ENCODE results near the gene C2orf92. TPM values are rescaled to one million over a fixed set of nuclear protein-coding genes. Genes with fewer than 3 reads are reported as not detected.

The C2orf92 gene
- polyA plus RNA-seq, 3 donors: 7.9 TPM; not detected in 2

DNA sequence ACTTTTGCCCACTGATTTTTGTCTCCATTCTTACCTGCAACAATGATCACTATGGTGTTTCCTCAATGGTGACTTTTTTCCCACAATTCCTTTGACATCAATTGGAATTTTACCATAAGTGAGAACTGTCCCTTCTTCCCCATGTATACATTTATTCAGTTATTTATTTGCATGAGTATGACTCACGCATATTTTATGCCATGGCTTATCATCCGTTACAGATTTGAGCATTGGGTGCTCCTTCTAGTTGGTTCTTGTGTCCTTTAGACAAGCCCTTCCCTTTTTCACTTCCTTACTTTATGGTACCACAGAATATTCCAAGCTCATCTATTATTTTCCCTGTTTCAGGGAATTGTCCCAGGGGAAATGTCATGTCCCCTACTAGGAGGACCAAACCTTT lies 16.0 kb upstream of the C2orf92 start:
- Histone ChIP-seq H3K27ac (ENCODE audit: low read depth in 1 of 2, low read length in 2 of 2) (no peak overlapping the region), H3K9me3 (replicated peaks in 1 of 2; ENCODE audit: control insufficient read depth in 1 of 2, insufficient read depth in 1 of 2, low read length in 2 of 2) (no peaks in the 10 kb centered on the region), H3K4me2 (replicated peaks; ENCODE audit: extremely low read depth, low read length, poor library complexity, severe bottlenecking) (no peak overlapping the region), H3K4me1 (ENCODE audit: control insufficient read depth in 1 of 2, insufficient read depth in 2 of 2, low read length in 2 of 2) (no peaks in the 10 kb centered on the region), H4K20me1 (ENCODE audit: insufficient read depth, low read length) (no peaks in the 10 kb centered on the region), H3K36me3 (replicated peaks in 1 of 2; ENCODE audit: control insufficient read depth in 1 of 2, insufficient read depth in 2 of 2, low read length in 2 of 2) (peaks cover 33 to 60% of the 10 kb centered on the region in 2 donors), H3K9ac (ENCODE audit: insufficient read depth, low read length, poor library complexity, severe bottlenecking) (no peak overlapping the region), H3K27me3 (ENCODE audit: control insufficient read depth in 2 of 2, insufficient read depth in 2 of 2, low read length in 2 of 2) (no peaks in the 10 kb centered on the region), H2AFZ (ENCODE audit: insufficient read depth, low read depth, low read length, poor library complexity, severe bottlenecking) (no peak overlapping the region), H3K4me3 (replicated peaks in 1 of 3; ENCODE audit: low read depth in 2 of 3, low read length in 3 of 3) (no peak overlapping the region), H3K79me2 (ENCODE audit: insufficient read depth, low read length) (no peaks in the 10 kb centered on the region)
- peaks cover 0 to 4% (median 2%) of the 10 kb centered on the region in 7 donors for H3K9me3 Mint-ChIP-seq
- DNase-seq: peak in 1 of 3 donors; percentile 5
- TF ChIP-seq, protein P1, sequence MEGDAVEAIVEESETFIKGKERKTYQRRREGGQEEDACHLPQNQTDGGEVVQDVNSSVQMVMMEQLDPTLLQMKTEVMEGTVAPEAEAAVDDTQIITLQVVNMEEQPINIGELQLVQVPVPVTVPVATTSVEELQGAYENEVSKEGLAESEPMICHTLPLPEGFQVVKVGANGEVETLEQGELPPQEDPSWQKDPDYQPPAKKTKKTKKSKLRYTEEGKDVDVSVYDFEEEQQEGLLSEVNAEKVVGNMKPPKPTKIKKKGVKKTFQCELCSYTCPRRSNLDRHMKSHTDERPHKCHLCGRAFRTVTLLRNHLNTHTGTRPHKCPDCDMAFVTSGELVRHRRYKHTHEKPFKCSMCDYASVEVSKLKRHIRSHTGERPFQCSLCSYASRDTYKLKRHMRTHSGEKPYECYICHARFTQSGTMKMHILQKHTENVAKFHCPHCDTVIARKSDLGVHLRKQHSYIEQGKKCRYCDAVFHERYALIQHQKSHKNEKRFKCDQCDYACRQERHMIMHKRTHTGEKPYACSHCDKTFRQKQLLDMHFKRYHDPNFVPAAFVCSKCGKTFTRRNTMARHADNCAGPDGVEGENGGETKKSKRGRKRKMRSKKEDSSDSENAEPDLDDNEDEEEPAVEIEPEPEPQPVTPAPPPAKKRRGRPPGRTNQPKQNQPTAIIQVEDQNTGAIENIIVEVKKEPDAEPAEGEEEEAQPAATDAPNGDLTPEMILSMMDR (IDR thresholded peaks at IDR 0.05): no peak
- no peak overlapping the region for H3K4me3 Mint-ChIP-seq
- H3K27ac Mint-ChIP-seq: peak overlapping the region in 4 of 7 donors; percentile 23 to 47 (median 36)
- intact Hi-C loops (cut with micrococcal nuclease): no loop called here
- 40% methylated on average over 2 of the region's 2 CpGs for WGBS (ENCODE audit: insufficient coverage)
- H3K4me1 Mint-ChIP-seq: peaks cover 5% of the 10 kb centered on the region
- no peaks in the 10 kb centered on the region for H3K27me3 Mint-ChIP-seq (ENCODE audit: low read depth in 3 of 3)
- peaks cover 43 to 61% of the 10 kb centered on the region in 2 donors for H3K36me3 Mint-ChIP-seq

DNA sequence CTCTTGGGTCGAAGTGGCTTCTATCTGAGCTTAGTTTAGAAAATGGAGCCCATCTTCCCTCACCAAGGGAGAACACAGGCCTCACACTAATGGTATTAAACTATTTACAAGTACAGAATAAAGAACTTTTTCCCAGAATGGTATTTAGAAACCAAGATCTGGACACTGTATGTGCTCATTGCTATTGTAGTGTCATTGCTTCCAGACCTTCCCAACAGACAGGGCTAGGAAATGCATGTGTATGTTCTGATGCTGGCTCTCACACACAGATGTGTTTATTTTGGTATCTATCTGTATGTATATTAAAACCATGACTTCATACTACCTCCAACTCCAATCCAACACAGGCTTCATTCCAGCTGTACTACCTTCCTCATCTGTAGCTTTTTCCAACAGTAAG lies 15.6 kb upstream of the C2orf92 start:
- H3K4me1 Mint-ChIP-seq: peaks cover 5% of the 10 kb centered on the region
- DNase-seq: no peak
- WGBS (ENCODE audit: insufficient coverage): no CpG with 5 or more reads among the region's 1 CpG
- Histone ChIP-seq H3K79me2 (ENCODE audit: insufficient read depth, low read length) (no peaks in the 10 kb centered on the region), H3K27me3 (ENCODE audit: control insufficient read depth in 2 of 2, insufficient read depth in 2 of 2, low read length in 2 of 2) (no peaks in the 10 kb centered on the region), H2AFZ (ENCODE audit: insufficient read depth, low read depth, low read length, poor library complexity, severe bottlenecking) (no peak overlapping the region), H3K27ac (ENCODE audit: low read depth in 1 of 2, low read length in 2 of 2) (no peak overlapping the region), H3K4me3 (replicated peaks in 1 of 3; ENCODE audit: low read depth in 2 of 3, low read length in 3 of 3) (no peak overlapping the region), H3K9ac (ENCODE audit: insufficient read depth, low read length, poor library complexity, severe bottlenecking) (no peak overlapping the region), H3K4me2 (replicated peaks; ENCODE audit: extremely low read depth, low read length, poor library complexity, severe bottlenecking) (no peak overlapping the region), H4K20me1 (ENCODE audit: insufficient read depth, low read length) (no peaks in the 10 kb centered on the region), H3K4me1 (ENCODE audit: control insufficient read depth in 1 of 2, insufficient read depth in 2 of 2, low read length in 2 of 2) (no peaks in the 10 kb centered on the region), H3K36me3 (replicated peaks in 1 of 2; ENCODE audit: control insufficient read depth in 1 of 2, insufficient read depth in 2 of 2, low read length in 2 of 2) (peaks cover 33 to 60% of the 10 kb centered on the region in 2 donors), H3K9me3 (replicated peaks in 1 of 2; ENCODE audit: control insufficient read depth in 1 of 2, insufficient read depth in 1 of 2, low read length in 2 of 2) (no peaks in the 10 kb centered on the region)
- TF ChIP-seq, protein P1 (IDR thresholded peaks at IDR 0.05): no peak
- H3K9me3 Mint-ChIP-seq: peaks cover 0 to 4% (median 2%) of the 10 kb centered on the region in 7 donors
- peak overlapping the region in 4 of 7 donors; percentile 23 to 47 (median 36) for H3K27ac Mint-ChIP-seq
- H3K36me3 Mint-ChIP-seq: peaks cover 43 to 60% of the 10 kb centered on the region in 2 donors
- no peak overlapping the region for H3K4me3 Mint-ChIP-seq
- H3K27me3 Mint-ChIP-seq (ENCODE audit: low read depth in 3 of 3): no peaks in the 10 kb centered on the region
- intact Hi-C loops (cut with micrococcal nuclease): no loop called here
